ENCODE measurements around the gene TSPAN17.
"Not testable (repeated sequence)": the region's sequence is repeated elsewhere in the genome, so short reads cannot be mapped to it uniquely, and the experiment has no call there.

TSPAN17 gene, protein sequence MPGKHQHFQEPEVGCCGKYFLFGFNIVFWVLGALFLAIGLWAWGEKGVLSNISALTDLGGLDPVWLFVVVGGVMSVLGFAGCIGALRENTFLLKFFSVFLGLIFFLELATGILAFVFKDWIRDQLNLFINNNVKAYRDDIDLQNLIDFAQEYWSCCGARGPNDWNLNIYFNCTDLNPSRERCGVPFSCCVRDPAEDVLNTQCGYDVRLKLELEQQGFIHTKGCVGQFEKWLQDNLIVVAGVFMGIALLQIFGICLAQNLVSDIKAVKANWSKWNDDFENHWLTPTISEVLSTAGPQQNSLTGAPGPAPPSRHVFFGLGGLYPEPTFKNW

DNA sequence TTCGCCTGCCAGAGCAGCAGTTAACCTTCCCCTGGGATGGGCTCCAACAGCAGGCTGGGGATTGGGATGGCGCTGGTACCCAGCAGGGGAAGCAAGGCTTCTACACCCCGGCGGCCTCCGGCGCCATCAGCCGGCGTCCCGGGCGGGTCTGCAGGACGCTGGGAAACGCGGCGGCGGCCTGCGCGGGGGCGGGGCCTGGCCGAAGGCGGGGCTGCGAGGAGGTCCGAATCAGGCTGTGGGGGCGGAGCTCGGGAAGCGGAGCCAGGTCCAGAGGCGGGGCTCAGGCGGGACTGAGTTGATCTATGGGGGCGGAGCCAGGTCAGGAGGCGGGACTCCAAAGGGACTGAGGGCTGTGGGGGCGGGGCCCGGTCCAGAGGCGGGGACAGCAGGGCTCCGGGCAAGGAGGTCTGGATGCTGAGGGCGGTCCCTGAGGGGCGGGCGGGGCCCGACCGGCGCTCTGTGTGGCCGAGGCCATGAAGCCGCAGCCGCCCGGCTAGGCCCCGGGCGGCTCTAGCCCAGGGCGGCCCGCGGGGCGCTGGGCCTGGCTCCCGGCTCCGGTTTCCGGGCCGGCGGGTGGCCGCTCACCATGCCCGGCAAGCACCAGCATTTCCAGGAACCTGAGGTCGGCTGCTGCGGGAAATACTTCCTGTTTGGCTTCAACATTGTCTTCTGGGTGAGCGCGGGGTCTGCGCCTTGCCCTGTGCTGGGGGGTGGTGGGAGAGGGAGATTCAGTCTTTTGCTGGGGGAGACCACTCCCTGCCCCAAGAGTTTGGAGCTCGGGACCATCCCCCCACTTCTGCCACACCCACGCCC lies at the start of gene TSPAN17:
Gene TSPAN17, plus strand, starts transcription at position 455 of the 813 bp plus-strand sequence. Its CDS starts 132 bp downstream, at position 587.
- peak; percentile 97 for DNase-seq

DNA sequence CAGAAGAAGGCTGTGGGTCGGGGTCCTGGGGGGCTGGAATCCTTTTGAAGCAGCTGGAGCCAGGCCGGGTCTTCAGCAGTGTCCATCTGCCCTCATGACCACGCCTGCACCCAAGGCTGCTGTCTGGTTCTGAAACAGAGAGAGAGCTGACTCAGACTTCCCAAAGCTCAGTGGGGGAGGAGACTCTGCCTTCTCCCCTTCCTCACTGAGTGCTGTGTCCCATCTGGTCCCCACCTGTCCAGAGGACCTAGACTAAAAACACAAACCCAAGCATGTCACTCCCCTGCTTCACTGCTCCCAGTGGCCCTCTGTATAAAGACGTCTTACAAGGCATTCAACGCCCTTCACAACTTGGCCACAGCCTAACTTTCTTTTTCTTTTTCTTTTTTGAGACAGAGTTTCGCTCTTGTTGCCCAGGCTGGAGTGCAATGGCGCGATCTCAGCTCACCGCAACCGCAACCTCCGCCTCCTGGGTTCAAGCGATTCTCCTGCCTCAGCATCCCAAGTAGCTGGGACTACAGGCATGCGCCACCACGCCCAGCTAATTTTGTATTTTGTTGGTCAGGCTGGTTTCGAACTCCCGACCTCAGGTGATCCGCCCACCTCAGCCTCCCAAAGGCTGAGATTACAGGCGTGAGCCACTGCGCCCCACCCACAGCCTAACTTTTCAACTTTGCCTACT lies 47.4 kb upstream of the TSPAN17 start:
- DNase-seq = not testable (repeated sequence)

DNA sequence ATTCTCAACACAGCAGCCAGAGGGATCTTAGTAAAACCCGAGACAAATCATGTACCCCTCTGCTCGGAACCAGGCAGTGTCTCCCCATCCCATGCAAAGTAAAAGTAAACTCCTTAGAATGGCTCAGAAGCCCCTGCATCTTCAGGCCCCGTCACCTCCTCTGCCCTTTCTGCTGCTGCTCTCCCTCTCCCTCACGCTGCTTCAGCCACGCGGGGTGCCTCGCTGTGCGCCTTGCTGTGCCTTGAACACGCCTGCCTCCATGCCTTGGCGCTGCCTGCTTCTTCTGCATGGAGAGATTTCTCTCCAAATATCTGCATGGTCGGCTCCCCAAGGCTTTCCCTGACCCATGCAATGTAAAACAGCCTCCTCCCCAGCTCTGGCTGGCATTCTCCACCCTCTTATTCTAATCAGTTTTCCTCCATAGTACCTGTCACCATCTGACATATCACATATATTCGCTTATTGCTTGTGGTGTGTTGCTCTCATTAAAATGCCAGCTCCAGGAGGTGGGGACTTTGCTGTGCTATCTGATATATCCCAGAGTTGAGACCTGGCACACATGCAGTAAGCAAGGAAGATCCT lies 45.3 kb upstream of the TSPAN17 start:
- DNase-seq = no peak

DNA sequence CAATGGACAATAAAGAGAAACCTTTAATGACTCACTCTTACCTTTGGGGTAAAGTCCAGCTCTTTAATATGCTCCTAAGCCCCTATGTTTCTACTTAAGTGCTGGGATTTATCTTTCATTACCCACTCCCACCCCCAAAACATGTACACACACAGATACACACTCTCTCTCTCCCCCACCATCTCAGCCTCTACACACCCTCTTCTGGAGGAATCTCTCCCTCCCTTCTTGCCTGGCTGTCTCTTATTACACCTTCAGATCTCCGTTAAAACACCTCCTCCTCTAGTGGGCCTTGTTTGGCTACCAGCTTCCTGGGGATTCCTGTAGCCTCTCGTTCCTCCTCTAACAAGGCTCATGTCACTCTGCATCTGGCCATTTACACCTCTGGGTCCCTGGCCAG lies 44.2 kb upstream of the TSPAN17 start:
- DNase-seq = no peak

DNA sequence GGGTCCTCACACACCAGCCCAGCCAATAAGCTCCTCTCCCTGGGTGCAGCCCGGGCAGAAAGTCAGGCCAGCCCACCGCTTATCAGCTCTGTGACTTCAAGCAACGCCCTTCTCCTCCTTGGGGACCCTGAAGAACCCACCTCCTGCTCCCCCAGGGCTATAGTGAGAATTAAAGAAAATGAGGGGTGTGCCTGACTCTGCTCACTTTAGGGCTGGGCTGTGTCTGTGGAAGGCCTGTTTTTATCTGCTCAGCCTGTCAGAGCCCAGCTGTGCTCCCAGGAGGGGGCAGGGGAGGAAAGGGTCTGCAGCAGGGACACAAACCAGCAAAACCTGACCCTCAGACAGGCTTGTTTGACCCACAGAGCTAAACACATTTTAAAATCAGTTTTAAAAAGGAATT lies 41.3 kb upstream of the TSPAN17 start:
- DNase-seq = no peak

DNA sequence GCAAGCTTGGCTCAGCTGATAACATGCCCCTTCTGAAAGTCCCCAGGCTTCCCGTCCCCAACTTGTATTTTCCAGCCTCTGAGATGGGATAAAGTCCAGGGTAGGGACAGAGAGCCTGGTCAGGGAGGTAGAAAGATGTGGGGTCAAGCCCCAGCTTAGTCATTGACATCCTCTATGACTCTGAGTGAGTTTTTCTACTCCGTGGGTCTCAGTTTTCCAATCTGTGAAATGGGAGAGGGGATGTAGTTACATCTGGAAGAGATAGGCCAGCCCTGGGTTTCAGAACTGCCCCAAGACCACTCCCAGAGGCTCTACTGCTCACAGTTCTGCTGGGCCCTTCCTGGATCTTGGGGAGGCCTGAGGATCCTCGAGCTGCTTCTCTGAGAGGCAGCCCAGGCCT lies 40.4 kb upstream of the TSPAN17 start:
- no peak for DNase-seq

DNA sequence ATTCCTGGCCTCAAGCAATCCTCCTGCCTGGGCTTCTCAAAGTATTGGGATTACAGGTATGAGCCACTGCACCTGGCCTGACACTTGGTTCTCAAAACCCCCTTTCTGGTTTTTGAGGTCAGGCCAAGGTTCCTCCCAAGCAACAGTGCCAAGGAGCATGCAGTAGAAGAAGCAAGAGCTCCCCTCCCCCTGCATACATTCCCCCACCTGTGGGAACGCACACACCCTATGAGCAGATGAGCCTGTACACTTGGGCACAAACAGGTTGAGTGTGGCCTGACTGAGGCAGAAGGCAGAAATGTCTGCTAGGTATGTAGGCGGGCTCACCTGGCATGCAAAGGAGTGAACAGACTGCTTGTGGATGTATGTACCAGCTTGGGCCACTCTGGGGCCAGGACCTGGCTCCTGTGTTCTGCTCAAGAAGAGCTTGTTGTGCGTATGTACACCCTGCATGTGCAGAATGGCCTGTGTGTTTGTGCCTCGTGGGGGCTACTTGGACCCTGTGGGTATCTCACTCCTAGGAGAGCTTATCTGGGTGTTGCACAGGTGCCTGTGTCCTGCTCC lies 39.1 kb upstream of the TSPAN17 start:
- no peak for DNase-seq

DNA sequence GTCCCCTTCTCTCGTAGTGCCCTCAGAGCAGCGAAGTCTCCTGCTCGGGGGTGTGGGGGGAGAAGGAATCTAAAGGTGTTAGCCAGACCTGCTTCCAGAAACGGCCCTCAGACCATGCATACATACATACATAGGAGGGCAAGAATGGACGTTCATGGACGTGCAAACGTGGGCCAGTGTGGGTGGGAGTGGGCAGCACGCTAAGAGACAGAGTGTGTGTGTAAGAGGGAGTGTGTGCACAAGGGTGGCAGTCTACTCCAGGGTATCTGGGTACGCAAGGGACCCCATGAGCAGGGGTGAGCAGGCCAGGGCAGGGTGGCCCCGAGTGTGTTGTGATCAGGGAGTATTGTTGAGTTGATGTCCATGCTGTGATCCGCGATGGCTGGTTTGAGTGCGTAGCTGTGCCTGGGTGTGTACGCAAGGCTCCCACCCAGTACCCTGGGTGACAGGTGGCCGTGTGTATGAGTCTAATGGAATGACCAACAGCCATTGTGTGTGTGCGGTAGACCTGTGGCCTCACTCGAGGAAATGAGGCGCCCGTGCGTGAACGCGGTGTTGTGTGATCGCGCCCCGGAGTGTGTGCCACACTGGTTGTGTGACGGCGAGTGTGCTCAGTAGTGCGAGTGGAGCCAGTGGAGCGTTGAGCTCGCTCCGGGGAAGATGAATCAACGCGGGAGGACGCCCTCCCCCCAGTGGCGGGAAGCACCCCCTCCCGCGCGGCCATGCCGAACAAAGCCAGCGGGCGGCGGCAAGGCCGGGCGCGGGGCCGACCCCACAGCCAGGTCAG lies 38.2 kb upstream of the TSPAN17 start:
- DNase-seq = no peak

DNA sequence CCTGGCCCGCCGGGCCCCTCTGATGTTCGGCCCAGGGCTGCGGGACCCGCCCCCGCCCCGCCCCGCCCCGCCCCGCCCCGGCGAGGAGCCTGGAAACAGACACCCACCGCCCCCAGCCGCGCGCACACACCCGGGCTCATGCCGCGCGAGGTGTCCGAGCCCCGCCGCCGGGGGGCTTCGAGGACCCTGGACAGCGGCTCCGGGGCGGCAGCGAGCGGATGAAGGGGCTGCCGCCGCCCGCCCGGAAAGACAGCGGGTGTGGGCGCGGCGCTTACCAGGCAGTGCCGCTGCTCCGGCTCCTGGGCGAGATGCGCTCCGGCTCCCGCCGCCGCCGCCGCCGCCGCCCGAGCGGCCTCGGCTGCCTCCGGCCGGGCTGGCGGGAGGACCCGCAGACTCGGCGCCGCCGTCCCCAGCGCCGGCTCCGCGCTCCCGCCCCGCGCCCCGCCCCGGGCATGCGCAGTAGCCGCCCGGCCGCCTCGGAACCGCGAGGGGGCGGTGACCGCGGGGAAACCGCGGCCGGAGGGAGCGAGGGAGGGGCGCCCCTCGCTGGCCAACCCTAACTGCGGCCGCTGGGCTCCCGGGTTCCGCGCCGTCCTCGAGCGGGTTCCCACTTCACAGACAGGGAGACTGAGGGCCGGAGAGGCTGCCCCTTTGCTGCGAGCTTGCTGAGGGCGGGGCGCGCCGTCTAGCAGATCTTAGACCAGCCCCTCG lies 37.4 kb upstream of the TSPAN17 start, which contains the start of gene GPRIN1:
Gene GPRIN1, minus strand, starts transcription at position 433 of the 711 bp plus-strand sequence. CDS start 10,322 bp downstream, outside the sequence.
- peak; percentile 61 for DNase-seq

DNA sequence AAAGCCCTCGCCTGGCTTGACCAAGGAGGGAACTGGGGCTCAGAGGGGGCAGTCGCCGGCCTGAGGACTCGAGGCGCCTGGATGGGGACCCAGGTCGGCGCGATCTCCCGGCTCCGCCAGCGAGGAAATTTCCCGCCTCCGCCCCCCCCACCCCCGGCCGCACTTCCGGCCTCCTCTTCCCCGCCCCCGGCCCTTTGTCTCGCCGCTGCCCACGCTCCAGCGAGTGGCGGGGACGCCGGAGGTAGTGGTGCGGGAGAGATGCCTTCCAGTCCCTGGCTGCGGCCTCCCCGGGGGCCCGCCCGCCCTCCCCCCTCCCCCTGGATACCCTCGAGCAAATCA lies 36.9 kb upstream of the TSPAN17 start:
- peak; percentile 6 for DNase-seq

DNA sequence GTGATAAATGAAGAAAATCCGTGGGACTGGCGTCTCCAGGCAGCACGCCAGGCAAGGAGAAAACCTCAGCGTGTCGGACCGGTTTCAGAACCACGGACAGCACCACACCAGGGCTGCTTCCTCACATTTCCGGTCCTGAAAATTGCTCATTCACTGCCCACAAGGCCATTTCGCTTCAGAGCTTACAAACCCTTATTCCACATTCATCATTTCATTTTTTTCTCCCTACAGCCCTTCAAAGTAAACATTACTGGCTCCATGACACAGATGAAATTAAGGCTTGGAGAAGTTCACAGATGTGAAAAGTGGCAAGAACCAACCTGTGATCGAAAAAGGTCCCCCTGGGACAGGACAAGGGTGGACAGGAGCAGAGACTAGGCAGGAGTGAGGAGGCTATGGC lies 35.8 kb upstream of the TSPAN17 start:
- DNase-seq = no peak

DNA sequence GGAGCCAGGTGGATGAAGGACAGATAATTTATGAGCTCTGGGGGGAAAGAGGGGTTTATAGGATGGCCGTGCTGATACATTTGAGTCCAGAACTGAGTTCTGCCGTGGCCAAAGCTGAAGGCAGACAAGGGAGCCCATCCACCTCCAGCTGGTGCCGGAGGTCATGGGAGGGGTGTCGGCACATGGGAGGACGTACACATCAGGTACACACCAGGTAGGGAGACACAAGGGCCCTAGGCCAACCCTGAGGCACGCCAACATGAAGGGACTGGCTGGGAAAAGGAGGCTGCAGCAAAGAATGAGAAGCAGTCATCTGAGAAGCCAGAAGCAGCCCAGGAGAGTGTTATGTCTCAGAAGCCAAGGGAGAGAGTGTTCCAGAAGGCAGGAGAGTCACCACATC lies 35.3 kb upstream of the TSPAN17 start:
- DNase-seq = no peak

DNA sequence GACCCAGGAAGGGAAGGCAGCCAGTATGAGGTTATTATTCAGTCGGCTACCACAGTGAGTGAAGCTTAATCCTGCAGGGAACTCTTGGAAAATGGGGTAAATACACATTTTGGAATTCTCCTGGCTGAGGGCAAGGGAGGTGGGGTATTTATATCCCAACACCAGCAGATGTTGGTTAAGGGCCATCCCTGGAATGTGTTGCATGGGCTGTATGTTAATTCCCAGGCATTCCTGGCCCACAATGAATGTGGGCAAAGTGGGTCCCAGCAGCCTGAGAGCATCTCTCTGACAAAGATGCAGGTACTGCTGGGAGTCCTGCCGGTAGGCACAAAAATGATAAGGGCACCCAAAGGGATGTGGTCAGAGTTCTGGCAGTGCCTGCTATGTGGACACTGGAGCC lies 34.4 kb upstream of the TSPAN17 start:
- no peak for DNase-seq

DNA sequence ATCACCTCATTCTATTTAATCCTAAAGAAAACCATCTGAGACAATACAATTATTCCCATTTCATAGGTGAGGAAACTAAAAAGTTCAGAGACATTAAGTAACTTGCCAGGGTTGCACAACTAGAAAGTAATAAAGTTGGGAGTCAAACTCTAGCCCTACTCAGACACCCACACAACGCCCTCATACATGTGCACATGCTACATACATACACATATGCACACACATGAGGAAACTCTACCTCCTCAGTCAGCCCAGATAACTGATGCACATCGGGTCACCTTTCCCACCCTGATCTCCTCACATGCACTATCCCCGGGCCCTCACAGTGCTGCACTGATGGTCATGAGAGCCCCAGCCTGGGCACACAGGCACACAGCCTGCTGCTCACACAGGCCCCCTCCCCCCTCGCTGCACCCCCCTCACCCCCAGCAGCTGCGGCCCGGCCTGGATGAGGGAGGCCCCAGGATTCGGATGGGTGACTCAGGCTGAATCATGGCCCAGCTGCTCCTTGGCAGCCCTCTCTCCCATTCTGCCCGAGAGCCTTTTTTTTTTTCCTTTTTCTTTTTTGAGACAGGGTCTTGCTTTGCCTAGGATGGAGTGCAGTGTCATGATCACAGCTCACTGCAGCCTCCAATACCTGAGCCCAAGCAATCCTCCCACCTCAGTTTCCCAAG lies 32.3 kb upstream of the TSPAN17 start:
- DNase-seq = no peak

DNA sequence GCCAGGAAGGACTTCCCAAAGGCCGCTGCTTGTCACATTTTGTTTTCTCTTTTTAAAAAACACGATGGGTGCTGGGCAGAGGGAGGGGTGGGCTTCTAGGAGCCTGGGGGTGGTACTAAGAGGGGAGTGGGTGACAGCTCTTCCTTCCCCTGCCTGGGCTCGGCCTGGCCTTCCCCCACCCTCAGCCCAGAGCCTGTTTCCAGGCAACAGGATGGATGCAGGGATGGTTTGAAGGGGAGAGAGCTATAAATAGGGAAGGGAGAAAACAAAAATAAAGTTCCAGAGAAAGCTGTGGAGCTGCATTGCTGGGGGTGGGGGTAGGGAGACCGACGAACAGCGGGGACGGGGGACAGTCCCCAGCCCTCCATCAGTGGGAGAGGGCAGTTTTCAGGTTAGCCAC lies 30.8 kb upstream of the TSPAN17 start:
- DNase-seq = no peak

DNA sequence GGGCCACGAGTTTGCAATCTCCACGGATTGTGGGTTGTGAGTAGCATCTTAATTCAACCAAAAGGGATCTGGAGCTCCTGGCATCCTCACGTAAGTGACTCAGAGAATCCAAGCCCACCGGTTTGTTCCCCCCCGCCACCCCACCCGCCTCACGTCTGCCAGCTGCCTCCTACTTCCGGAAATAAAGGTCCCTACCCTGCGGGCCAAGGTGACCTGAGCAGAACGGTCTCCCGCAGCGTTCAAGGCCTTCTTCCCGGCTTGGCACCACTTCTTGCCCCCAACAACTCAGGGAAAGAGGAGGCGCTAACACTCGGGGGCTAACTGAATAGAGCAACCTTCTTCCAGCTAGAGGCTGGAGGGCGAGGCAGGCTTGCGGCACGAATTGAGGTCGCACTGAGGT lies 28.5 kb upstream of the TSPAN17 start:
- DNase-seq = no peak

DNA sequence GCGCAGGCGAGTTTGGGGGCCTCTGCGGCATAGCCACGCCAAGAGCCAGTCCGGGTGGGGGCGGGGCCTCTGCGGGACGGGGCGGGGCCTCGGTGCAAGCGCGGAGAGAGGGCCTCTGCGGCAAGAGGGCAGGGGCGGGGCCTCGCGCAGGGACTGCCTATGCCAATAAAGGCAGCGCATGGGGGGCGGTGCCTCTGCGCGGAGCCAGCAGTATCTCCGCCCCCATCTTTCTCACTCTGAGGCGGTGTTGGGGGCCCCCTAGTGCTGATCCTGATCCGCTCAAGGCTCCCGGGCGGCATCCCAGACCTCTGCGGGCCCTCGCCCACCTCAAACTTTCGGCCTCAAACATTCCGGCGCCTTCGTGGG lies 28.1 kb upstream of the TSPAN17 start:
- no peak for DNase-seq

DNA sequence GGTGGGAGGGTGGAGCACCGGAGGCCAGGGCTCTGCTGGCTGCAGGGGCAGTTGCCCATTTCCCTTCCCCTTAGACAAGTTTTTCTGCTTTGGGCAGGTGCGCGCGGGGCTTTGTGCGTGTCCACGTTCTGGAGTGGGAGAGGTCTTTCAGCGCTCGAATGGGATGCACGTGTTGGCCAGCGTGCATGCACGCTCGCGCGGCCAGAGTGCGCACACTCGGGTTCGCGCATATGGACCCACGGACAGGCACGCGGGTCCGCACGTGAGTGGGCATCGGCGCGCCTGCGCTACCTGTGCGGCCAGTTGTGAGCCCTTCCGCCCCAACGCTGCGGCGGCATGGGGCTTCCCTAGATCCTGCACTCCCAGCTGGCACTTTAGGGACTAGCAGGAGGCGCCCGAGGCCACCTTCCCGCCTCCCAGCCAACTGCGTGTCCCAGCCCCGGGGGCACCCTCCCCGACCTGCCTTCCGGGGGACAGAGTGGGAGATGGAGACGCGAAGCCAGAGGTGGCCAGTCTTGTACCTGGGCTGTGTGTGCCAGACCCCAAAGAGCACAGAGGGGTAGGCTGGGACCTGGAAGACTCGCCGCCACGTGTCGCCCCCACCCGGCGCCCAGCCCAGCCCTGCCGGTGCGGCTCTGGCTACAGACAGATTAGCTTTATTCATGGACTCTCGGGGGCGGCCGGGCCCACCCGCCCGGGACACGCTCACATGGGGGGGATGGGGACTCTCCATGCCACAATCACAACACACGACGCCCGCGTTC lies 27.5 kb upstream of the TSPAN17 start:
- DNase-seq = no peak

DNA sequence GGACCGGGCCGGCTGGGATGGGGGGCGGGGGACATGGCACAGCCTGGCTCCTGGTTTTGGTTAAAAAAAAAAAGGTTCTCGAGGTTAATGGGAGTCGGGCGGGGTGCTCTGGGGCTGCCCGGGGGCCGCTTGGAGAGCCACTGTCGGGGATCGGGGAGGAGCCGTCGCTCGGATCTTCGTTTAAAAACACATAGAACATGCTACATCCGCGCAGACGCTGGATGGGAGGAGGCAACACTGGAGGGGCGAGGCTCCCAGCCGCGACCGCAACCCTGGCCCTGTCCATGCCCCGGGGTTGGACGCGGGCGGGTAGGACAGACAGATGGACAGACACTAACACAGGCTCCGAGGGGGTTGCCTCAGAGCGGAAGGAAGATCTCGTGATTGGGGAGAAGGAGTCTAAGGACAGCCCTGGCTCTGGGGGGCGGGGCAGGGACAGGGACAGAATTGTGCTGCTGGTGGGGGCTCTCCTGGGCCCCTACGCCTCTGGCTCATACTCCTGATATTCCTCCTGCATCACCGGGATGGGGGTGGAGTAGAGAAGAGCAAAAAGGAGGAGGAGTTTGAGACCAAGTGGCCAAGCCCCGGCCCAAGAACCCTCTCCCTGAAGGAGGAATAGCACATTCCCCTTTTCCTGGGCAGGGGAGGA lies 26.8 kb upstream of the TSPAN17 start:
- no peak for DNase-seq

DNA sequence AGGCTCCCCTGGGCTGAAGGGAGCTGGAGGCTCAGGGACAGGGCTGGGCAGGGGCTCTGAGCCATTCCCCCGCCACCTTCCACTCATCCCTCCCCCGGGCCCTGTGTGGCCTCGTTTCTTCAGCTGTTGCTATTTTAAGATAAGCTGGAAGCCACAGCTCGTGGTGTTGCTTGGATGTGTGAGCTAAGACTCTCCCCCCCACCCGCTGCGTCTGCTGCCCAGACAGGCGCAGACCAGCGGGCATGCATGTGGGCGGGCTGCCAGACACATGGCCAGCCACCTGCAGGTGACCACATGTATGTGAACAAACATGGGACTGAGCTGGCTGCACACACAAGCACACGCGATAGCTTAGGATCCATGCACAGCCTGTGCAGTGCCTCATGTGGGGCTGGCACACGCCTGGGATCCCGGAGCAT lies 25.6 kb upstream of the TSPAN17 start:
- DNase-seq = no peak

Data from NCI-H1092 (cell line).